ENCODE results near the gene KRTAP12-3.

KRTAP12-3 gene

DNA sequence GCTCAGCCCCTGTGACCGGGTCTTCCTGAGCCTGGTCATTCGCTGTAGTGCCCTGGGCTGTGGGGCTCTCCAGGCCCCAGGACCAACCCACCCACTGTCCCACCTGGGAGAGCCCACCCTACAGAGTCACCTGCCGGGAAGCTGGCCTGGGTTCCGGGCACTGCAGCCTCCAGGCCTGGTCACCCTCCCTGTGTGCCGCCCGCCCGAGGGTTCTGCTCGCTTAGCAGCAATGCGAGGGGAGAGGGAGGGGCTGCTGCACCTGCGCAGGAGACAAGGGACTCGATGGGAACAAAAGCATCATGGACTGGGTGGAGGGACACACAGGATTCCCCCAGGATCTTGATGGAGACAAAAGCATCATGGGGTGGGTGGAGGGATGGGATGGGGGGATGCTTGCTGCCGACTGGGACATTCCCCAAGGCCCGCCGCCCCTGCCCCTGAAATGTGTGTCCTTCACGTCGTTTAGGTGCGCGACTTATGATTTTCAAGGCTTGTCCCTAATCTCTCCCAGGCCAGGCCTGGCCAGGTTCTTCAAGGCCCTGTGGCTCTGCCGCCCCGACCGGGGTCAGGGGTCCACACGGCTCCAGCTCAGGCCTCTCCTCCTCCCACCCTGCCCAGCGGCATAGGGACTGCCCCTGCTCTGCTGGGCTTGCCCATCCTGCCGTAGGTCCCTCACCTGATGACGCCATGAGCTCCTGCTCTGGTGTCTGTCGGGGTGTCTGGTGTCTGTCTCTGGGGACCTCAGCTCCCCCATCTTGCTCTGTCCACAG lies 44.2 kb upstream of the KRTAP12-3 start:
- Mint-ChIP-seq H3K9me3 (peaks cover 43% of the 10 kb centered on the region), H3K4me1 (peaks cover 28% of the 10 kb centered on the region), H3K27me3 (ENCODE audit: low read depth, poor library complexity) (peaks cover 9% of the 10 kb centered on the region), H3K27ac (no peak overlapping the region), H3K36me3 (ENCODE audit: low read depth) (peaks cover 13% of the 10 kb centered on the region), H3K4me3 (no peak overlapping the region)
- TF ChIP-seq, protein P1, sequence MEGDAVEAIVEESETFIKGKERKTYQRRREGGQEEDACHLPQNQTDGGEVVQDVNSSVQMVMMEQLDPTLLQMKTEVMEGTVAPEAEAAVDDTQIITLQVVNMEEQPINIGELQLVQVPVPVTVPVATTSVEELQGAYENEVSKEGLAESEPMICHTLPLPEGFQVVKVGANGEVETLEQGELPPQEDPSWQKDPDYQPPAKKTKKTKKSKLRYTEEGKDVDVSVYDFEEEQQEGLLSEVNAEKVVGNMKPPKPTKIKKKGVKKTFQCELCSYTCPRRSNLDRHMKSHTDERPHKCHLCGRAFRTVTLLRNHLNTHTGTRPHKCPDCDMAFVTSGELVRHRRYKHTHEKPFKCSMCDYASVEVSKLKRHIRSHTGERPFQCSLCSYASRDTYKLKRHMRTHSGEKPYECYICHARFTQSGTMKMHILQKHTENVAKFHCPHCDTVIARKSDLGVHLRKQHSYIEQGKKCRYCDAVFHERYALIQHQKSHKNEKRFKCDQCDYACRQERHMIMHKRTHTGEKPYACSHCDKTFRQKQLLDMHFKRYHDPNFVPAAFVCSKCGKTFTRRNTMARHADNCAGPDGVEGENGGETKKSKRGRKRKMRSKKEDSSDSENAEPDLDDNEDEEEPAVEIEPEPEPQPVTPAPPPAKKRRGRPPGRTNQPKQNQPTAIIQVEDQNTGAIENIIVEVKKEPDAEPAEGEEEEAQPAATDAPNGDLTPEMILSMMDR (IDR thresholded peaks at IDR 0.05), result no peak
- DNase-seq, result no peak

GRCh38 chr21:44614161-44614631 lies 43.5 kb upstream of the KRTAP12-3 start:
- peaks cover 28% of the 10 kb centered on the region for H3K4me1 Mint-ChIP-seq
- no peak for DNase-seq
- peak overlapping the region; percentile 93 for H3K27ac Mint-ChIP-seq
- peaks cover 43% of the 10 kb centered on the region for H3K9me3 Mint-ChIP-seq
- H3K36me3 Mint-ChIP-seq (ENCODE audit: low read depth), result peaks cover 9% of the 10 kb centered on the region
- no peak overlapping the region for H3K4me3 Mint-ChIP-seq
- H3K27me3 Mint-ChIP-seq (ENCODE audit: low read depth, poor library complexity), result peaks cover 9% of the 10 kb centered on the region
- TF ChIP-seq, protein P1 (IDR thresholded peaks at IDR 0.05), result no peak

GRCh38 chr21:44614961-44615391 lies 42.8 kb upstream of the KRTAP12-3 start:
- no peak for DNase-seq
- peaks cover 7% of the 10 kb centered on the region for H3K27me3 Mint-ChIP-seq (ENCODE audit: low read depth, poor library complexity)
- H3K36me3 Mint-ChIP-seq (ENCODE audit: low read depth), result peaks cover under 1% of the 10 kb centered on the region
- H3K27ac Mint-ChIP-seq, result no peak overlapping the region
- TF ChIP-seq, protein P1 (IDR thresholded peaks at IDR 0.05), result no peak
- H3K4me1 Mint-ChIP-seq, result peaks cover 28% of the 10 kb centered on the region
- H3K9me3 Mint-ChIP-seq, result peaks cover 43% of the 10 kb centered on the region
- H3K4me3 Mint-ChIP-seq, result no peak overlapping the region

DNA sequence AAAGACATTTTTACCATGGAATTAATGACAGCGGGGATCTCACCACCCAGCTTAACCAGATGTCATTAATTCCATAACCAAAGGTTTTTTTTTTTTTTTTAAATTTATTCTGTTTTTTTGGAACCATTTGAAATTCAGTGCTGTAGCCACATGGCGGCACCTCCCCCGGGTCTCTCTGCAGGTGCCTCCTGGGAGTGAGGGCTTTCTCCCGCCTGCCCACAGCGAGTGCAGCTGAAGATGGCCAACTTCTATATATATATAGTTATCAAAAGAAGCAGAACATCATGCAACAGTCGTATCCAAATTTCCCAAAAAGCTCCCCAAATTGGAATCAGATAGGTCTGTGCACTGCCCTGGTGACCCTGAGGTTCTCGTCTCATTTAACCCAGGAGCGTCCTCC lies 42.3 kb upstream of the KRTAP12-3 start:
- no peak for DNase-seq

GRCh38 chr21:44615911-44616590 lies 41.7 kb upstream of the KRTAP12-3 start:
- peaks cover 41% of the 10 kb centered on the region for H3K9me3 Mint-ChIP-seq
- H3K36me3 Mint-ChIP-seq (ENCODE audit: low read depth), result peaks cover 4% of the 10 kb centered on the region
- no peak overlapping the region for H3K27ac Mint-ChIP-seq
- H3K4me1 Mint-ChIP-seq, result peaks cover 28% of the 10 kb centered on the region
- H3K4me3 Mint-ChIP-seq, result no peak overlapping the region
- H3K27me3 Mint-ChIP-seq (ENCODE audit: low read depth, poor library complexity), result peaks cover 7% of the 10 kb centered on the region
- no peak for DNase-seq
- TF ChIP-seq, protein P1 (IDR thresholded peaks at IDR 0.05), result no peak

More for the DNA sequence above, 42.3 kb upstream of the KRTAP12-3 start:
- peaks cover 28% of the 10 kb centered on the region for H3K4me1 Mint-ChIP-seq
- peaks cover 42% of the 10 kb centered on the region for H3K9me3 Mint-ChIP-seq
- H3K27me3 Mint-ChIP-seq (ENCODE audit: low read depth, poor library complexity), result peaks cover 7% of the 10 kb centered on the region
- no peak overlapping the region for H3K27ac Mint-ChIP-seq
- peaks cover under 1% of the 10 kb centered on the region for H3K36me3 Mint-ChIP-seq (ENCODE audit: low read depth)
- TF ChIP-seq, protein P1 (IDR thresholded peaks at IDR 0.05), result no peak
- H3K4me3 Mint-ChIP-seq, result no peak overlapping the region

All from nephron progenitor cell (in vitro differentiated cells).